Fibroblast of lung (primary cell): ENCODE data around the gene TH. TPM values are rescaled to one million over a fixed set of nuclear protein-coding genes. Genes with fewer than 3 reads are reported as not detected.

ENCODE experiments used
- DNase-seq, 2 donors: peaks; one replicate each; pipeline versions ENCODE4 v3.0.0 to v3.0.0-alpha.2; 2010; ENCODE audit warnings: low read depth in 2 of 2
- H2AFZ ChIP-seq: 2 replicates; pipeline ENCODE4 v1.5.1; 2012; ENCODE audit warnings: low read length, control low read depth, inconsistent platforms
- H3K27ac ChIP-seq: 2 replicates; pipeline ENCODE4 v1.5.1; 2011; ENCODE audit warnings: low read length, control low read depth; ENCODE audit not compliant: insufficient read depth
- H3K27me3 ChIP-seq: 2 replicates; pipeline ENCODE4 v1.5.1; 2011; ENCODE audit warnings: mild to moderate bottlenecking, low read length; ENCODE audit not compliant: control insufficient read depth, insufficient read depth
- H3K36me3 ChIP-seq: 2 replicates; pipeline ENCODE4 v1.5.1; 2011; ENCODE audit warnings: low read length; ENCODE audit not compliant: control insufficient read depth, insufficient read depth
- H3K4me1 ChIP-seq: 2 replicates; pipeline ENCODE4 v1.5.1; 2011; ENCODE audit warnings: low read length; ENCODE audit not compliant: control insufficient read depth, insufficient read depth; ENCODE audit errors: extremely low read depth
- H3K4me2 ChIP-seq: 2 replicates; pipeline ENCODE4 v1.5.1; 2011; ENCODE audit warnings: low read length, control low read depth; ENCODE audit not compliant: insufficient read depth; ENCODE audit errors: extremely low read depth
- H3K4me3 ChIP-seq, 4 experiments: fragments of 200-600 bp in 1 of 4; sonication (generic) in 1 of 4; replicated peaks in 1 of 4; 2 replicates each; pipeline ENCODE4 v1.5.1; 2011 to 2016; ENCODE audit warnings: low read length in 4 of 4, low read depth in 3 of 4, mild to moderate bottlenecking in 3 of 4, control low read depth in 2 of 4, inconsistent platforms in 1 of 4, mixed read lengths in 1 of 4; ENCODE audit not compliant: insufficient read depth in 1 of 4; ENCODE audit errors: control extremely low read depth in 1 of 4
- H3K79me2 ChIP-seq: 2 replicates; pipeline ENCODE4 v1.5.1; 2012; ENCODE audit warnings: mild to moderate bottlenecking, low read length, inconsistent platforms; ENCODE audit not compliant: control insufficient read depth, insufficient read depth
- H3K9ac ChIP-seq: 2 replicates; pipeline ENCODE4 v1.5.1; 2011; ENCODE audit warnings: mild to moderate bottlenecking, low read length, control low read depth; ENCODE audit not compliant: insufficient read depth
- H3K9me3 ChIP-seq: 2 replicates; pipeline ENCODE4 v1.5.1; 2012; ENCODE audit warnings: low read depth, low read length; ENCODE audit not compliant: control insufficient read depth, insufficient read depth
- H4K20me1 ChIP-seq: 2 replicates; pipeline ENCODE4 v1.5.1; 2011; ENCODE audit warnings: low read length; ENCODE audit not compliant: control insufficient read depth, insufficient read depth; ENCODE audit errors: extremely low read depth
- EZH2 ChIP-seq: IDR thresholded peaks from 2 replicates; pipeline ENCODE4 v1.5.1; 2012; ENCODE audit warnings: low read length, control low read depth, mild to moderate bottlenecking; ENCODE audit errors: missing control alignments
- polyA plus RNA-seq, 2 donors: library from polyadenylated mRNA; depleted of rRNA in 1 of 2; stranded (reverse) in 1 of 2; unstranded in 1 of 2; fragments of >200 nt; gene quantifications; 2 replicates each; pipeline ENCODE4 v1.2.1, GENCODE V29; 2011 to 2012; ENCODE audit warnings: missing spikeins in 1 of 2
- total RNA-seq: library from RNA; depleted of rRNA; stranded (reverse); fragments of >200 nt; gene quantifications from 2 replicates; pipeline ENCODE4 v1.2.1, GENCODE V29; 2014
- TF ChIP-seq, protein P1 (sequence below), 2 donors: IDR thresholded peaks in 1 of 2; conservative IDR thresholded peaks in 1 of 2; 1 replicate in 1 of 2; 2 replicates in 1 of 2; pipeline ENCODE4 v1.5.1; 2011 to 2012; ENCODE audit warnings: low read length in 2 of 2, control low read depth in 1 of 2, inconsistent platforms in 1 of 2, low read depth in 1 of 2, mild to moderate bottlenecking in 1 of 2

TH gene
- total and polyA plus RNA-seq, 2 donors (not counting 1 experiment from before 2014, with no cell fraction given), result 0.17 TPM; not detected in 1

DNA sequence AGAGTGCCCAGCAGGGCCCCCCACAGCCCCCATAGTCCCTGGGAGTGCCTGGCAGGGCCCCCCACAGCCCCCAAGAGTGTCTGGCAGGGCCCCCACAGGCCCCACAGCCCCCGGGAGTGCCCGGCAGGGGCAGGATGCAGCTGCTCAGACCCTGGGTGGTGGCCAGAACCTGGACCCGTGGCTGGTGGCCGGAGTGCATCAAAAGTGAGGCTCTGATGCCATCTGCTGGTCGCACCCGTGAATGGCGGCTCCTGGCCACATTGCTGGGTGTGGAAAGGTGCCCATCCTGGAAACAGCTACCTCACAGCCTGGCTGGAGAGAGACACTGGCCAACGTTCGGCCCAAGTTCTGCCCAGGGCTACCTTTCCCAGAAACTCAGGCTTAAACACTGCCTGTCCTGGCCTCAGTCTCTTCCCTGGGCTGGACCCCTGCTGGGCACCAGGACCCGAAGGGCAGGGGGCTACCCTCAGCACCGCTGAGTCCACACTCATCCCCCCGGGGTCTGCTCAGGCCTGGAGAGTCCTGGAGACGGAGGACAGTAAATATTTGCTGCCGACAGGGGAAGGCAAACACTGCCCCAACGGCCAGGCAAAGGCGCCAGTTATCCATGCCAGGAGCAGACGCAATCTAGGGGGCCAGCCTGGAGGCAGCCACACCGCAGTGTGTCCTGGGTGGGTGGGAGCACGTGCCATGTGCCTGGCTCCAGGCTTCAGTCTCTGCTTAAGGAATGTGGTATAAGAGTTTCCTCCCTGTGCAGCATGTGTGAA, 15.0 kb downstream of the TH start:
- no peaks in the 10 kb centered on the region for H4K20me1 ChIP-seq
- H3K27me3 ChIP-seq, result no peaks in the 10 kb centered on the region
- no peaks in the 10 kb centered on the region for H3K36me3 ChIP-seq
- H3K4me2 ChIP-seq, result no peak overlapping the region
- no peak overlapping the region for H3K4me3 ChIP-seq
- TF ChIP-seq, protein P1, sequence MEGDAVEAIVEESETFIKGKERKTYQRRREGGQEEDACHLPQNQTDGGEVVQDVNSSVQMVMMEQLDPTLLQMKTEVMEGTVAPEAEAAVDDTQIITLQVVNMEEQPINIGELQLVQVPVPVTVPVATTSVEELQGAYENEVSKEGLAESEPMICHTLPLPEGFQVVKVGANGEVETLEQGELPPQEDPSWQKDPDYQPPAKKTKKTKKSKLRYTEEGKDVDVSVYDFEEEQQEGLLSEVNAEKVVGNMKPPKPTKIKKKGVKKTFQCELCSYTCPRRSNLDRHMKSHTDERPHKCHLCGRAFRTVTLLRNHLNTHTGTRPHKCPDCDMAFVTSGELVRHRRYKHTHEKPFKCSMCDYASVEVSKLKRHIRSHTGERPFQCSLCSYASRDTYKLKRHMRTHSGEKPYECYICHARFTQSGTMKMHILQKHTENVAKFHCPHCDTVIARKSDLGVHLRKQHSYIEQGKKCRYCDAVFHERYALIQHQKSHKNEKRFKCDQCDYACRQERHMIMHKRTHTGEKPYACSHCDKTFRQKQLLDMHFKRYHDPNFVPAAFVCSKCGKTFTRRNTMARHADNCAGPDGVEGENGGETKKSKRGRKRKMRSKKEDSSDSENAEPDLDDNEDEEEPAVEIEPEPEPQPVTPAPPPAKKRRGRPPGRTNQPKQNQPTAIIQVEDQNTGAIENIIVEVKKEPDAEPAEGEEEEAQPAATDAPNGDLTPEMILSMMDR (conservative IDR thresholded peaks at IDR 0.05 in 1 of 2, IDR thresholded peaks at IDR 0.05 in 1 of 2; ENCODE audit: low read depth in 1 of 2, low read length in 2 of 2), result peak; percentile 60 to 86
- TF ChIP-seq EZH2, result no peak
- peak; percentile 17 to 43 for DNase-seq
- no peaks in the 10 kb centered on the region for H3K79me2 ChIP-seq
- H3K27ac ChIP-seq, result no peak overlapping the region
- H3K4me1 ChIP-seq, result no peaks in the 10 kb centered on the region
- H3K9ac ChIP-seq, result no peak overlapping the region
- no peaks in the 10 kb centered on the region for H3K9me3 ChIP-seq
- H2AFZ ChIP-seq, result no peak overlapping the region

DNA sequence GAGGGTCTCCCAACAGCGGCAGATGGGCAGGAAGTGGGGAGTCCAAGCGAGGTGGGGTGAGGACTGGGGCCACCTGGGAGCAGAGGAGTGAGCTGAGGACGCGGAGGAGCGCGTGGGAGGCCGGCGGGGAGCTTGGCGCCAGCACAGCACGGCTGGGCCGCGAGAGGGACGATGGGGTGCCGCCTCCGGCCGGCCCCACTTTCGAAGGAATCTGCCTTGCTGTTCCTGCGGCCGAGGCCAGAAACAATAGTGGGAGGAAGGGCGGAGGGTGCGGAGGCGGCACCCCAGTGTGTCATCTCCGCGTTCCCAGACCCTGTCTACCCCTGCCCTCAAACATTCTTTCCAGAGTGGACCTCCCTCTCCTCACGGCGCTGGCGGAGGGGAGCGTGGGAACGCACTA, 16.1 kb downstream of the TH start:
- Histone ChIP-seq H3K9me3 (no peaks in the 10 kb centered on the region), H3K9ac (no peak overlapping the region), H3K36me3 (no peaks in the 10 kb centered on the region), H4K20me1 (no peaks in the 10 kb centered on the region), H2AFZ (no peak overlapping the region), H3K4me1 (no peaks in the 10 kb centered on the region), H3K27me3 (peaks cover 2% of the 10 kb centered on the region), H3K79me2 (no peaks in the 10 kb centered on the region), H3K4me3 (no peak overlapping the region), H3K27ac (no peak overlapping the region), H3K4me2 (no peak overlapping the region)
- DNase-seq, result no peak
- no peak for TF ChIP-seq EZH2
- TF ChIP-seq, protein P1 (conservative IDR thresholded peaks at IDR 0.05 in 1 of 2, IDR thresholded peaks at IDR 0.05 in 1 of 2; ENCODE audit: low read depth in 1 of 2, low read length in 2 of 2), result no peak

DNA sequence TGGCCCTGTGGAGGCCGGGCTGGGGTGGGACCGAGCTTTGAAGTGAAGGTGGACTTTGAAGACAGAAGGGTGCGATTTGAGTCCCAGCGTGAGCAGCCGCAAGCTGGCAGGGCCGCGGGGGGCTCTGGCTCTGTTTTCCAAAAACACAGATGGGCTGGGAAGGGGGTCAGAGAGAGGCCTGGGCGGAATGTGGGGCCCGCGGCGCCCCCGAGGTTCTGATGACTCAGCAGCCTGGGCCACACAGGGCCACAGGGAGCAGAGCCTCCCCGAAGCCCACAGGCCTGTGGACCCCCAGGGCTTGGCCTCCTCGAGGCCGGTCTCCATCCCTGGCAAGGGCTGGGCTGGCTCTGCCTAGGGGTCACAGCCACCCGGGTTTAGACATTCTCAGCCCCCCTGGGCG, 16.7 kb downstream of the TH start:
- TF ChIP-seq, protein P1 (conservative IDR thresholded peaks at IDR 0.05 in 1 of 2, IDR thresholded peaks at IDR 0.05 in 1 of 2; ENCODE audit: low read depth in 1 of 2, low read length in 2 of 2), result no peak
- H3K27ac ChIP-seq, result no peak overlapping the region

More for the DNA sequence above, 16.7 kb downstream of the TH start:
- Histone ChIP-seq H3K4me3 (no peak overlapping the region), H3K36me3 (no peaks in the 10 kb centered on the region), H3K9ac (no peak overlapping the region), H3K9me3 (no peaks in the 10 kb centered on the region), H3K4me2 (no peak overlapping the region), H3K4me1 (no peaks in the 10 kb centered on the region), H2AFZ (no peak overlapping the region), H4K20me1 (no peaks in the 10 kb centered on the region), H3K79me2 (no peaks in the 10 kb centered on the region), H3K27me3 (peaks cover 2% of the 10 kb centered on the region)
- DNase-seq, result no peak
